Posterior cingulate gyrus (tissue), 11 donors: ENCODE results near the gene TRIP13.
A peak's percentile ranks its signal among the peaks of the same experiment; 100 is the strongest.
"Not testable (repeated sequence)": the region's sequence is repeated elsewhere in the genome, so short reads cannot be mapped to it uniquely, and the experiment has no call there.

ENCODE experiments used
- DNase-seq, 10 donors: peaks; one replicate each; pipeline versions ENCODE4 v3.0.0 to v3.0.0-alpha.2; 2020 to 2021; ENCODE audit warnings: mixed read lengths in 3 of 10
- intact Hi-C: fragments of 100-400 bp; cut with DNase I; formaldehyde crosslinking; loops from one replicate; pipeline ENCODE4 v1.15.1; 2023

The TRIP13 gene

GRCh38 chr5:912280-913091 is 19.8 kb downstream of the TRIP13 start:
- peak in 8 of 10 donors; percentile 47 to 96 (median 76) for DNase-seq
- intact Hi-C loops = no loop called here

GRCh38 chr5:914174-914573 is 21.5 kb downstream of the TRIP13 start:
- peak in 1 of 10 donors; percentile 62 for DNase-seq
- intact Hi-C loops = no loop called here

- intact Hi-C loops = no loop called here
- DNase-seq = no peak
Observed at GRCh38 chr5:914612-915011, 21.9 kb downstream of the TRIP13 start.

- intact Hi-C loops = not testable (repeated sequence)
- DNase-seq = peak in 1 of 10 donors; percentile 42
Observed at GRCh38 chr5:915346-915745, 22.7 kb downstream of the TRIP13 start.

GRCh38 chr5:915946-916345 is 23.3 kb downstream of the TRIP13 start:
- intact Hi-C loops = no loop called here
- DNase-seq = peak in 1 of 10 donors; percentile 55

- intact Hi-C loops = no loop called here
- peak in 1 of 10 donors; percentile 51 for DNase-seq
Observed at GRCh38 chr5:916441-917293, 24.0 kb downstream of the TRIP13 start.

- intact Hi-C loops, DNase-seq: not testable (repeated sequence)
Observed at GRCh38 chr5:918717-919116, 26.0 kb downstream of the TRIP13 start.

- DNase-seq = no peak
- intact Hi-C loops = no loop called here
Observed at GRCh38 chr5:919356-920000, 26.8 kb downstream of the TRIP13 start.

- intact Hi-C loops = loop anchor here (10.0 kb wide), 2 partner anchors 244 to 724 kb away; no protein-coding TSS in a partner anchor
- no peak for DNase-seq
Observed at GRCh38 chr5:920321-920720, 27.6 kb downstream of the TRIP13 start.

GRCh38 chr5:921456-922435 is 29.1 kb downstream of the TRIP13 start:
- DNase-seq = no peak
- intact Hi-C loops = loop anchor here (10.0 kb wide), 2 partner anchors 243 to 723 kb away; no protein-coding TSS in a partner anchor

GRCh38 chr5:922436-923280 is 30.0 kb downstream of the TRIP13 start:
- intact Hi-C loops = loop anchor here (10.0 kb wide), 2 partner anchors 242 to 722 kb away; no protein-coding TSS in a partner anchor
- no peak for DNase-seq

GRCh38 chr5:923281-923873 is 30.7 kb downstream of the TRIP13 start:
- intact Hi-C loops = loop anchor here (10.0 kb wide), 2 partner anchors 241 to 721 kb away; no protein-coding TSS in a partner anchor
- DNase-seq = peak in 7 of 10 donors; percentile 62 to 94 (median 66)

- intact Hi-C loops = loop anchor here (10.0 kb wide), 2 partner anchors 238 to 718 kb away; no protein-coding TSS in a partner anchor
- DNase-seq = peak in 3 of 10 donors; percentile 36 to 85 (median 83)
Observed at GRCh38 chr5:926417-927171, 33.9 kb downstream of the TRIP13 start.

- no peak for DNase-seq
- intact Hi-C loops = loop anchor here (10.0 kb wide), 2 partner anchors 237 to 717 kb away; no protein-coding TSS in a partner anchor
Observed at GRCh38 chr5:927172-928015, 34.7 kb downstream of the TRIP13 start.

- not testable (repeated sequence) for DNase-seq
- intact Hi-C loops = loop anchor here (10.0 kb wide), 2 partner anchors 236 to 716 kb away; no protein-coding TSS in a partner anchor
Observed at GRCh38 chr5:929182-929581, 36.5 kb downstream of the TRIP13 start.

GRCh38 chr5:929596-929995 is 36.9 kb downstream of the TRIP13 start:
- intact Hi-C loops = loop anchor here (10.0 kb wide), 2 partner anchors 235 to 715 kb away; no protein-coding TSS in a partner anchor
- DNase-seq = no peak
